HEK293 (cell line): ENCODE measurements around the gene YPEL1.

Source experiments
- CTCF ChIA-PET: fragments of 350-600 bp; formaldehyde crosslinking; extraction: SDS; loops from one replicate; lab custom pipeline; 2021; ENCODE audit warnings: antibody characterized with exemption; lab: Yijun Ruan, JAX
- POLR2A ChIA-PET: fragments of 300-600 bp; formaldehyde crosslinking; extraction: SDS; loops from one replicate; lab custom pipeline; 2020; ENCODE audit warnings: antibody characterized with exemption, inconsistent platforms; lab: Yijun Ruan, JAX
- H3K27ac ChIP-seq: fragments of 200-500 bp; sonication (Bioruptor generic); 2 replicates; pipeline ENCODE4 v1.5.1; 2014; ENCODE audit warnings: low read depth, low read length, control low read depth, inconsistent platforms; ENCODE audit errors: extremely low read depth
- H3K36me3 ChIP-seq, 2 experiments: fragments of 200-500 bp in 1 of 2; sonication (Bioruptor generic) in 1 of 2; 1 replicate in 1 of 2; 2 replicates in 1 of 2; pipeline ENCODE4 v1.5.1; 2014 to 2017; ENCODE audit warnings: inconsistent platforms in 2 of 2, low read length in 2 of 2; ENCODE audit not compliant: control insufficient read depth in 2 of 2, insufficient read depth in 1 of 2
- H3K4me1 ChIP-seq: fragments of 200-500 bp; sonication (Bioruptor generic); 2 replicates; pipeline ENCODE4 v1.5.1; 2014; ENCODE audit warnings: mild to moderate bottlenecking, low read length, inconsistent platforms; ENCODE audit not compliant: control insufficient read depth, insufficient read depth
- H3K4me3 ChIP-seq: 2 replicates; pipeline ENCODE4 v1.5.1; 2011; ENCODE audit warnings: low read depth, mild to moderate bottlenecking, control low read depth, low read length, moderate library complexity
- H3K9me3 ChIP-seq: fragments of 200-500 bp; sonication (Bioruptor generic); 2 replicates; pipeline ENCODE4 v1.5.1; 2014; ENCODE audit warnings: low read depth, low read length, inconsistent platforms; ENCODE audit not compliant: control insufficient read depth, insufficient read depth
- BCL11B ChIP-seq: fragments of 450-650 bp; formaldehyde crosslinking; IDR thresholded peaks from 2 replicates; pipeline ENCODE4 v1.5.1; 2016; ENCODE audit warnings: low read depth, missing biosample characterization, missing genetic modification characterization
- REPIN1 ChIP-seq: fragments of 450-650 bp; formaldehyde crosslinking; IDR thresholded peaks from 2 replicates; pipeline ENCODE4 v1.5.1; 2017; ENCODE audit warnings: missing biosample characterization, missing genetic modification characterization, low read depth
- SCRT2 ChIP-seq: fragments of 450-650 bp; formaldehyde crosslinking; IDR thresholded peaks from 2 replicates; pipeline ENCODE4 v1.5.1; 2016; ENCODE audit warnings: missing biosample characterization, missing genetic modification characterization
- WT1 ChIP-seq: fragments of 450-650 bp; formaldehyde crosslinking; IDR thresholded peaks from 2 replicates; pipeline ENCODE4 v1.5.1; 2016; ENCODE audit warnings: missing biosample characterization, missing genetic modification characterization
- YY1 ChIP-seq: fragments of 450-650 bp; formaldehyde crosslinking; IDR thresholded peaks from 2 replicates; pipeline ENCODE4 v1.5.1; 2018; ENCODE audit warnings: missing biosample characterization, missing genetic modification characterization
- ZBTB1 ChIP-seq: fragments of 450-650 bp; formaldehyde crosslinking; IDR thresholded peaks from 2 replicates; pipeline ENCODE4 v1.5.1; 2016; ENCODE audit warnings: missing biosample characterization, missing genetic modification characterization
- ZNF16 ChIP-seq: fragments of 450-650 bp; formaldehyde crosslinking; IDR thresholded peaks from 2 replicates; pipeline ENCODE4 v1.5.1; 2016; ENCODE audit warnings: low read depth, missing biosample characterization, missing genetic modification characterization
- ZNF175 ChIP-seq: fragments of 450-650 bp; formaldehyde crosslinking; IDR thresholded peaks from 2 replicates; pipeline ENCODE4 v1.5.1; 2016; ENCODE audit warnings: missing biosample characterization, missing genetic modification characterization
- ZNF274 ChIP-seq, 2 experiments: fragments of 200-500 bp in 1 of 2; fragments of 450-650 bp in 1 of 2; sonication (Bioruptor generic) in 1 of 2; formaldehyde crosslinking in 1 of 2; IDR thresholded peaks; 2 replicates each; pipeline versions ENCODE4 v1.5.1 to v1.6.1; 2014 to 2016; ENCODE audit warnings: borderline replicate concordance in 1 of 2, inconsistent platforms in 1 of 2, low read length in 1 of 2, missing biosample characterization in 1 of 2, missing genetic modification characterization in 1 of 2
- ZNF560 ChIP-seq: fragments of 450-650 bp; formaldehyde crosslinking; IDR thresholded peaks from 2 replicates; pipeline ENCODE4 v1.5.1; 2017; ENCODE audit warnings: missing biosample characterization, missing genetic modification characterization, borderline replicate concordance
- ZNF626 ChIP-seq: fragments of 450-650 bp; sonication (Bioruptor Pico); formaldehyde crosslinking; IDR thresholded peaks from 2 replicates; pipeline ENCODE4 v1.5.1; 2018; ENCODE audit warnings: missing biosample characterization, missing genetic modification characterization, inconsistent platforms
- ZNF677 ChIP-seq: fragments of 450-650 bp; IDR thresholded peaks from 2 replicates; pipeline ENCODE4 v1.5.0; 2018; ENCODE audit warnings: missing biosample characterization, mild to moderate bottlenecking, missing genetic modification characterization, moderate library complexity
- ZNF76 ChIP-seq: fragments of 450-650 bp; formaldehyde crosslinking; IDR thresholded peaks from 2 replicates; pipeline ENCODE4; 2016; ENCODE audit warnings: low read depth, missing biosample characterization, missing genetic modification characterization, borderline replicate concordance
- TF ChIP-seq, protein P1 (sequence below): fragments of 450-650 bp; formaldehyde crosslinking; IDR thresholded peaks from 2 replicates; pipeline ENCODE4 v1.5.1; 2016; ENCODE audit warnings: missing biosample characterization, missing genetic modification characterization
- TF ChIP-seq, protein P2 (sequence below): fragments of 450-650 bp; formaldehyde crosslinking; IDR thresholded peaks from 2 replicates; pipeline ENCODE4 v1.5.0; 2017; ENCODE audit warnings: missing biosample characterization, missing genetic modification characterization, borderline replicate concordance

YPEL1 gene

DNA sequence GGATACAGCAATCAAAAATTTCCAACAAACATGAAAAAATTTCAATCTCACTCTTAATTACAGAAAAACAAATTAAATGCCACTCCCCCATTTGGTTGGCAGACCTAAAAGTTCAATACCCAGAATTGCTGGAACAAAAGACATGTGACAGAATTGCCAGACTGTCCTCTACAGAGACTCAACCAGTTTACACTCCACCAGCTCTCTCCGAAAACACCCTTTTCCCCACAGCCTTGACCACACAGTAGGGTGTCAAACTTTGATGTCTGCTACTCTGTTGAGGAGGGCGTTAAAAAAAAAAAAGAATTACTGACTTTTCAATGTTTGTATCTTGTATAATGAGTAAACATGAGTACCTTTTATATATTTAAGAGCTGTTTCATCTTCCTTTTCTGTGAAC lies 44.7 kb upstream of the YPEL1 start:
- no peak overlapping the region for H3K4me3 ChIP-seq
- ChIA-PET CTCF (interaction anchor here (0.7 to 2.5 kb wide), 5 partner anchors 66 to 209 kb away, joined by 3 to 10 read pairs (median 4); no protein-coding TSS in a partner anchor), POLR2A (no interaction called here)
- H3K9me3 ChIP-seq, result no peaks in the 10 kb centered on the region
- H3K36me3 ChIP-seq, result peaks cover 0 to 44% of the 10 kb centered on the region in 2 experiments; a peak in 2 of 3 replicates
- TF ChIP-seq ZNF560, result no peak
- H3K27ac ChIP-seq, result no peak overlapping the region
- no peaks in the 10 kb centered on the region for H3K4me1 ChIP-seq

DNA sequence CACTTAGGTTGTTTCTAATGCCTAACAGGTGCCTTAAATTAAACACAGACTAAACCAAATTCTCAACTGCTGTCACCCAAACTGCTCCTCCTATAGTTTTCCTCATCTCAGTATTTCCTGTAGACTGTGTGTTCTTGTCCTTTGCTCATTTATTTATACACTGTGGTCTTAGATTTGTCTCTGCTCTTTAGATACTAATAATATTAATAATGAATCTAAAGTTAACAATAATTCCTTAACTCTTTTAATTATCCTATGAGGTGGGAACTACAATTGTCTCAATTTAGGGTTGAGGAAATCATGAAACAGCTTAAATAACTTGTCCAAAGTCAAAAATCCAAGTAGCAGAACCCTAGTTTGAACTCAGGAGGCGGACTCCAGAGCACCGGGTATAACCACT lies 43.9 kb upstream of the YPEL1 start:
- CTCF ChIA-PET, result interaction anchor here (1.1 to 2.5 kb wide), 2 partner anchors 65 to 159 kb away, joined by 3 to 10 read pairs; no protein-coding TSS in a partner anchor
- H3K36me3 ChIP-seq, result peaks cover 0 to 39% of the 10 kb centered on the region in 2 experiments; a peak in 2 of 3 replicates
- no peak overlapping the region for H3K27ac ChIP-seq
- no peak overlapping the region for H3K4me3 ChIP-seq
- no peaks in the 10 kb centered on the region for H3K4me1 ChIP-seq
- no peak for TF ChIP-seq WT1 (tag by site-specific recombination)
- TF ChIP-seq, protein P1, sequence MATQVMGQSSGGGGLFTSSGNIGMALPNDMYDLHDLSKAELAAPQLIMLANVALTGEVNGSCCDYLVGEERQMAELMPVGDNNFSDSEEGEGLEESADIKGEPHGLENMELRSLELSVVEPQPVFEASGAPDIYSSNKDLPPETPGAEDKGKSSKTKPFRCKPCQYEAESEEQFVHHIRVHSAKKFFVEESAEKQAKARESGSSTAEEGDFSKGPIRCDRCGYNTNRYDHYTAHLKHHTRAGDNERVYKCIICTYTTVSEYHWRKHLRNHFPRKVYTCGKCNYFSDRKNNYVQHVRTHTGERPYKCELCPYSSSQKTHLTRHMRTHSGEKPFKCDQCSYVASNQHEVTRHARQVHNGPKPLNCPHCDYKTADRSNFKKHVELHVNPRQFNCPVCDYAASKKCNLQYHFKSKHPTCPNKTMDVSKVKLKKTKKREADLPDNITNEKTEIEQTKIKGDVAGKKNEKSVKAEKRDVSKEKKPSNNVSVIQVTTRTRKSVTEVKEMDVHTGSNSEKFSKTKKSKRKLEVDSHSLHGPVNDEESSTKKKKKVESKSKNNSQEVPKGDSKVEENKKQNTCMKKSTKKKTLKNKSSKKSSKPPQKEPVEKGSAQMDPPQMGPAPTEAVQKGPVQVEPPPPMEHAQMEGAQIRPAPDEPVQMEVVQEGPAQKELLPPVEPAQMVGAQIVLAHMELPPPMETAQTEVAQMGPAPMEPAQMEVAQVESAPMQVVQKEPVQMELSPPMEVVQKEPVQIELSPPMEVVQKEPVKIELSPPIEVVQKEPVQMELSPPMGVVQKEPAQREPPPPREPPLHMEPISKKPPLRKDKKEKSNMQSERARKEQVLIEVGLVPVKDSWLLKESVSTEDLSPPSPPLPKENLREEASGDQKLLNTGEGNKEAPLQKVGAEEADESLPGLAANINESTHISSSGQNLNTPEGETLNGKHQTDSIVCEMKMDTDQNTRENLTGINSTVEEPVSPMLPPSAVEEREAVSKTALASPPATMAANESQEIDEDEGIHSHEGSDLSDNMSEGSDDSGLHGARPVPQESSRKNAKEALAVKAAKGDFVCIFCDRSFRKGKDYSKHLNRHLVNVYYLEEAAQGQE (tag by site-specific recombination), result no peak
- TF ChIP-seq ZNF76, result no peak
- no peak for TF ChIP-seq ZNF274 (IDR thresholded peaks at IDR 0.05; ENCODE audit: low read length)
- no peak for TF ChIP-seq ZNF274 (tag by site-specific recombination; IDR thresholded peaks at IDR 0.05; ENCODE audit: borderline replicate concordance)
- TF ChIP-seq BCL11B (tag by site-specific recombination), result no peak
- TF ChIP-seq, protein P2, sequence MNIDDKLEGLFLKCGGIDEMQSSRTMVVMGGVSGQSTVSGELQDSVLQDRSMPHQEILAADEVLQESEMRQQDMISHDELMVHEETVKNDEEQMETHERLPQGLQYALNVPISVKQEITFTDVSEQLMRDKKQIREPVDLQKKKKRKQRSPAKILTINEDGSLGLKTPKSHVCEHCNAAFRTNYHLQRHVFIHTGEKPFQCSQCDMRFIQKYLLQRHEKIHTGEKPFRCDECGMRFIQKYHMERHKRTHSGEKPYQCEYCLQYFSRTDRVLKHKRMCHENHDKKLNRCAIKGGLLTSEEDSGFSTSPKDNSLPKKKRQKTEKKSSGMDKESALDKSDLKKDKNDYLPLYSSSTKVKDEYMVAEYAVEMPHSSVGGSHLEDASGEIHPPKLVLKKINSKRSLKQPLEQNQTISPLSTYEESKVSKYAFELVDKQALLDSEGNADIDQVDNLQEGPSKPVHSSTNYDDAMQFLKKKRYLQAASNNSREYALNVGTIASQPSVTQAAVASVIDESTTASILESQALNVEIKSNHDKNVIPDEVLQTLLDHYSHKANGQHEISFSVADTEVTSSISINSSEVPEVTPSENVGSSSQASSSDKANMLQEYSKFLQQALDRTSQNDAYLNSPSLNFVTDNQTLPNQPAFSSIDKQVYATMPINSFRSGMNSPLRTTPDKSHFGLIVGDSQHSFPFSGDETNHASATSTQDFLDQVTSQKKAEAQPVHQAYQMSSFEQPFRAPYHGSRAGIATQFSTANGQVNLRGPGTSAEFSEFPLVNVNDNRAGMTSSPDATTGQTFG (tag by site-specific recombination), result no peak
- TF ChIP-seq REPIN1 (tag by site-specific recombination), result no peak
- no peak for TF ChIP-seq ZNF16
- no peak for TF ChIP-seq YY1 (tag by site-specific recombination)
- TF ChIP-seq, all 188 proteins: peak for 0
- H3K9me3 ChIP-seq, result no peaks in the 10 kb centered on the region
- POLR2A ChIA-PET, result no interaction called here

DNA sequence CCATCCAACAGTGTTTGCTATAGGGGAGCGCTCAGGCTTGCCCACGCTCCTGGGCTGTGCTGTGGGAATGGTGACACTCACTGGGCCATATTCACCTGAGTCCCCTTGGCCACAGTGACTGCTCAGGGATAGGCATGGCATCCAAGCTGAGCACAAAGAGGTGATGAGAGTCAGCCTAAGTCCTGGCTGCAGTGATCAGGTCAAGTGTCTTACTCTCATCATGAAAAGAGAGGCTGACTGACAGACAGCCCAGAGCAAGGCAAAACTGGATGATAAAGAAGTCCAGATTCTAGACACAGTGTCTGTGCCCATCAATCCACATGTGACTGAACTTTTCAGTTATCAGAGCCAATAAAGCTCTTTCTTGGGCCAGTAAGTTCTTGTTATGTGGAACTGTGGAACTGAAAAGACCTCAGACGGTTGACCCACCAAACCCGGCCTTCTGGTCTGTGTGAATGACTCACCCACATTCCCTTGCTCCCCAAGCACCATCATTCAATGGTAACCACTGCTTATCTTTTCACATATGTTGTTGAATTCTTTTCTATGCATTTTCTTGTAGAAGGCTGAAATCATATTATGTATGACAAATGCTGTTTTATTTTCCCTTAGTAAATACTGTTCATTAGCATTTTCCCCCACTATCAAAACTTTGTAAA lies 43.2 kb upstream of the YPEL1 start:
- POLR2A ChIA-PET, result no interaction called here
- H3K4me1 ChIP-seq, result no peaks in the 10 kb centered on the region
- H3K4me3 ChIP-seq, result no peak overlapping the region
- CTCF ChIA-PET, result interaction anchor here (0.7 to 2.5 kb wide), 2 partner anchors 81 to 159 kb away, joined by 3 to 10 read pairs; no protein-coding TSS in a partner anchor
- no peak overlapping the region for H3K27ac ChIP-seq
- TF ChIP-seq ZNF626 (tag by site-specific recombination), result no peak
- TF ChIP-seq ZNF677 (tag by site-specific recombination), result no peak
- no peak for TF ChIP-seq SCRT2 (tag by site-specific recombination)
- no peak for TF ChIP-seq ZBTB1
- no peak for TF ChIP-seq ZNF175
- no peak for TF ChIP-seq REPIN1 (tag by site-specific recombination)
- H3K36me3 ChIP-seq, result peaks cover 0 to 43% of the 10 kb centered on the region in 2 experiments; a peak in 2 of 3 replicates
- H3K9me3 ChIP-seq, result no peaks in the 10 kb centered on the region
